Measurements from ENCODE around the gene TLX3.

TLX3 gene

DNA sequence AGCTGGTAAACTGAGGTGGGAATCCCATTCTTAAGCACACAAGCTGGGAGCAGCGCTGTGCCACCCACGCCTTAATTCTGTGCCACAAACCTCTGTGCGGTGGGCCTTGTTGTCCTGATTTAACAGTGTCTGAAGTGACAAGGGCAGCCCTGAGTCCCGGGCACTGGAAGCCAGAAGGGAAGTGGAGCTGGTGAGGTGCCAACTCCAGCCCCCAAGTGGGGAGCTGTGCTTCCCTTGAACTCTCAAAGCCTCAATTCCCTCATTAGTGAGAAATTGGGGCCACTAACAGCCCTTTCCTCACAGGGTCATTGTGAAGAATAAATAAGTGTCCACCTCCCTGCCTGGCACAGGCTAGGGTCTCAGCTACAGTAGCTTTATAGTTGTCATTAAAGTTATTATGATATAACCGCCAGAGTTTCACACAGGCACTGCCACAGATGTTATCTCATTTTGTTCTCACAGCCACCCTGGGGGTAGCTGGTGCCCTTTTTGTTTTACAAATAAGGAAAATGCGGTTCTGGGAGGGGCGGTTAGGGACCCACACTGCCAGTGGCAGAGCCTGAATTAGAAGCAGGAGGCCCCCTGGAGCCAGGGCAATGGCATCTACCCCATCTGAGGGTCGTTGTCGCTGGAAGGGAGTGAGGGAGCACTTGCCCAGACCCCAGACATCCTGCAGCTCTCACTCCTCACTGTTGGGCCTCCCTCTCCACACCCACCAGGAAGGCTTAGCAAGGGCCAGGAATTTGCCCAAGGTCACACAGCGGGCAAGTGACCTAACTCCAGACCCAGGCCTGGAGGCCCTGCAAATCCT lies 2.1 kb upstream of the TLX3 start:
- no peak for DNase-seq

DNA sequence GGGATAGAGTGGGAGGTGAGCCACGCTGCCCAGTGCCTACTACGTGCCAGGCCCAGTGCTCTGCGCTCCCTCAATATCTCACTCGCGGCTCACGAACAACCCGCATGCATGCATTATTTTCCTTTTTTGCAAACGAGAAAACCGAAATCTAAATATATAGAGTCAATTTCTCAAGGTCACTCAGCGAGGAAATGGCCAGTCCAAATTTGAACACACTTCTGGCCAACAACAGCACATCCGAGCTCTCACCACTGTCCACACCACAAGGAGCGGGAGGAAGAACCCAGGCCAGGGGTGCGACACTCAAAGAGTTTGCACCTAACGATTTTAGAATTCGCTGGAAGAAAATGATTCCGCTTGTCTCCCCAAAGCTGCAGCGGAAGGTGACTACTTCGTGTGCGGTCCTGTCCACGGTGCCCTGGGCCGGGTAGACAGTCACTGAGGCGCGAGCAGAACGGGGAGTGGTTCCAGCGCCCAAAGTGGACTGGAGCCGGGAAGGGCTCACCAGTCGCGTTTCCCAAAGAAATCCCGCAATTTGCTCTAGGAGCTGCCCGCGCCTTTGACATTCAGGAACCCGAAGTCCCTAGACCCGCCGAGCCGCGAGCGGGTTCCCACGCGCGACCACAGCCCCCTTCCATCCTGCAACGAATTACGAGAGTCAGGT lies 1.1 kb upstream of the TLX3 start:
- DNase-seq: no peak

DNA sequence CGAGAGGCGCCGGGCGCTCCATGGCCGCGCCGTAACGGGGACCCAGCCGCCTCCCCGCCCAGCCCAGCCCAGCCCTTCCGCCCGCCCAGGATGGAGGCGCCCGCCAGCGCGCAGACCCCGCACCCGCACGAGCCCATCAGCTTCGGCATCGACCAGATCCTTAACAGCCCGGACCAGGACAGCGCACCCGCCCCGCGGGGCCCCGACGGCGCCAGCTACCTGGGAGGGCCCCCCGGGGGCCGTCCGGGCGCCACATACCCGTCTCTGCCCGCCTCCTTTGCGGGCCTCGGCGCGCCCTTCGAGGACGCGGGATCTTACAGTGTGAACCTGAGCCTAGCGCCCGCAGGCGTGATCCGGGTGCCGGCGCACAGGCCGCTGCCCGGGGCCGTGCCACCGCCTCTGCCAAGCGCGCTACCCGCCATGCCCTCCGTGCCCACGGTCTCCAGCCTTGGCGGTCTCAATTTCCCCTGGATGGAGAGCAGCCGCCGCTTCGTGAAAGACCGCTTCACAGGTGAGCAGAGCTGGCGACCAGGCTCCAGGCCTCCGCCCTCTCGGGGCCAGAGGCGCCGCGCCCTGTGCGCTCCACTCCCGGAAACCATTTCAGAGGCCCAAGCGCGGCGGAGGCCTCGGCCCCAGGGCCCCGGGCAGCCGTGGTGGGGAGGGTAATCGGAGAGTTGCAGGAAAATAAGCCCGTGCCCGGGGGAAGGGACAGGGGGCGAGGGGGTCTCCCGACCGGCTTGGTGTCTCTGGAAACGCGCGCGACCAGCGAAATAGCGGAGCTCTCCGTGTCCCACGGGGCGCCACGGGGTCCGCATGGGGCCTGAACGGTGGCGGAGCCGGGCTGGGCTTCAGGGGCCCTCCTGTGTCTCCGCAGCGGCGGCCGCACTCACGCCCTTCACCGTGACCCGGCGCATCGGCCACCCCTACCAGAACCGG lies 496 bp downstream of the TLX3 start:
- no peak for DNase-seq

DNA sequence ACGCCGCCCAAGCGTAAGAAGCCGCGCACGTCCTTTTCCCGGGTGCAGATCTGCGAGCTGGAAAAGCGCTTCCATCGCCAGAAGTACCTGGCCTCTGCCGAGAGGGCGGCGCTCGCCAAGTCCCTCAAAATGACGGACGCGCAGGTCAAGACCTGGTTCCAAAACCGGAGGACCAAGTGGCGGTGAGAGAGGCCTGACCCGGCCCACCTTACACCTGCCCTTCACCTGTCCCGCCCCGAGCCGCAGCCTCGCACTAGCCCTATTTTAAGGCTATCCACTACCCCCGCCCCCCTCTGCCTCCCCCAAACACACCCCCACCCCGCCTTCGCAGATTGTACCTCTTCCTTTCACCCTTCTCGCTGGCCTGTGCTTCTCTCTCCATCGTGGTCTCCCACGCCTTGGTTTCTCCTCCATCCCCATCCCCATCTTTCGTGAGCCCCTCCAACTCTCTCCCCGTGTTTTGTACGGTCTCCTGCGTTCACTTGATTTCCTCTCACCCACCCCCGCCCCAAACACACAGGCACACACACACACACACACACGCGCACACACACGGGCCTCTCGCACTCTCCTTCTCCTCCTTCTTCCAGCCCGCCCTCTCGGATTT lies 1.3 kb downstream of the TLX3 start:
- no peak for DNase-seq

DNA sequence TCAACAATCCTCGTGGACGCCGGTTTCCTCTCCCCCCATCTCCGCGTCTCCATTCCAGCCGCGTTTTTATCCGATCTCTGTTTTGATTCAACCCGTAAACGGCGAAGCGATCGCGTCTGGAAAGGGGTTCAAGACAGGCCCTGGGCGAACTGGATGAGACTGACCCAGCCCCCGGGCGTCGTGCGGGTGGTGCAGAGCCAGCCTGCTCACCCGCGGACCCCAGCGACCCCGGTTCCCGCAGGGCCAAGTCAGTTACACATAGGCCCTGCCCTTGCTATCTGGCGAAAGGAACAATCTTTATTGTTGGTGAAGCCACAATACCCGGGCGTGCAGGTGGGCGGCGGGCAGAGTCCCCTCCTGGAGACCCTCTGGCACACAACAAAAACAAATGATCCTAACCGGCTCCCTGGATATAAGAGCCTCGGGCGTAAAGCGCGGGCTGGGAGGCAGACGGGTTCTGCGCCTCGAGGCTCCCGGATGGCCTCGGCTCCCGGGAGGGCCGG lies 1.8 kb downstream of the TLX3 start:
- no peak for DNase-seq

DNA sequence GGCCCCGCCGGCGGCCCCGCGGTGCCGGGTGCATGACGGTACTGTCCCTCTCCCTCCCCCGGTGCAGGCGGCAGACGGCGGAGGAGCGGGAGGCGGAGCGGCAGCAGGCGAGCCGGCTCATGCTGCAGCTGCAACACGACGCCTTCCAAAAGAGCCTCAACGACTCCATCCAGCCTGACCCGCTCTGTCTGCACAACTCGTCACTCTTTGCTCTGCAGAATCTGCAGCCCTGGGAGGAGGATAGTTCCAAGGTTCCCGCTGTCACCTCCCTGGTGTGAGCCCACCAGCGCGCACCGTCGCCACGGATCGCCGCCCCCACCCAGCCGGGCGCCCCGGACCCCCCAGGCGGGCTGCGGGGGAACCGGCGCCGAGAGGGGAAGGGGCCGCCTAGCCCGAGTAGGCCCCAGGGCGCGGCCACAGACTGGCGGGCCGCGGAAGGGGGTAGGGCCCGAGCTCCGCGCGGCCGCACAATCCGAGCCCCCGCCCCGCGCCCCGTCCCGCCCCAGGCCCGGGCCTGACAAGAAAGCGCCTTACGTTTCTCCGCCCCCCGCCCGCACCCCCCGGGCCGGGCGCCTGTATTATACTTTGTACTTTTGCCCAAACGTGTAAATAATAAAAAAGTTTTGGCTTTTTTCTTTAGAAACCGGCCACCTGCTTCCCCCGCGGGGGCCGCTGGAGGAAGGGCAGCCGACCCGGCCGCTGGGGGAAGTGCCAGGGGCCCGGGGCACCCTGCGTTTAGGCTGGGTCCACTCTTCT lies 2.5 kb downstream of the TLX3 start:
- DNase-seq: no peak

DNA sequence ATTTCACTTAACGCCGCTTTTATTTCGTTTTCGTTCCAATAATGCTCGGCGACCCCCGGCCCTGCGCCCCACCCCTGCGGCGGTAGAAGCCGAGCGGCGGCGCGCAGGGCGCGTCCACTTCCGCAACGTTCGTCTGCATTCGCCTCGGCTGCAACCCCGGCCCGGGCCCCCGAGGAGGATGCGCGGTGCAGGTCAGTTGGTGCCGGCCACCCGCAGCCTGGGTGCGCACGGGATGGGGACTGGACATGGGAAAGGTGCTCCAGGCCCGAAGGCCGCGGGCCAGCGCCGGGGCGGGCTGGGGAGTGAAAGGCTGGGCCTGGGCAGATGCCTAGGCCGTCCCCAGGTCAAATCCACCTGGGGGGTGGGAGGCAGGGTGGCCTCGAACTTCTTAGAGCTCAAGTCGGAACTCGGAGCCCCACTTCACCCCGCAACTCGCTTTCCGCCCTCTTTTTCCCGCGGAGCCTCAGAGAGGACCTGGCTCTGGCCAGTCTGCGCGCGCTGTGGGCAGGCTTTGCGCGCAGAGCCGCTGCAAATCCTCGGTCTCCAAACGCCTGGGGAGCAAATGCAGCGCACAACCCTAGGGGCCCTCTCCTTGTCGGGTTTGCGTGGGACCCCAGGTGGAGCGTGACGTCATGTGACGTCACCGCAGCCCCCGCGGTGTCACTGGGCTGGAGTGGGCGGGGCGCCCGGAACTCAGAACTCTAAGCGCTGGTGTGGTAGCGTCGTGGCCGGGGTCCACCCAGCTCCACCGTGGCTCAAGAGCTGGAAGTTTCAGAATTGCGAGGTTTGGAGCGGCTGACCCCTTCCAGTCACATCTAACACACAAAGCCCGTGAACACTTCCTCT lies 3.3 kb downstream of the TLX3 start:
- no peak for DNase-seq

DNA sequence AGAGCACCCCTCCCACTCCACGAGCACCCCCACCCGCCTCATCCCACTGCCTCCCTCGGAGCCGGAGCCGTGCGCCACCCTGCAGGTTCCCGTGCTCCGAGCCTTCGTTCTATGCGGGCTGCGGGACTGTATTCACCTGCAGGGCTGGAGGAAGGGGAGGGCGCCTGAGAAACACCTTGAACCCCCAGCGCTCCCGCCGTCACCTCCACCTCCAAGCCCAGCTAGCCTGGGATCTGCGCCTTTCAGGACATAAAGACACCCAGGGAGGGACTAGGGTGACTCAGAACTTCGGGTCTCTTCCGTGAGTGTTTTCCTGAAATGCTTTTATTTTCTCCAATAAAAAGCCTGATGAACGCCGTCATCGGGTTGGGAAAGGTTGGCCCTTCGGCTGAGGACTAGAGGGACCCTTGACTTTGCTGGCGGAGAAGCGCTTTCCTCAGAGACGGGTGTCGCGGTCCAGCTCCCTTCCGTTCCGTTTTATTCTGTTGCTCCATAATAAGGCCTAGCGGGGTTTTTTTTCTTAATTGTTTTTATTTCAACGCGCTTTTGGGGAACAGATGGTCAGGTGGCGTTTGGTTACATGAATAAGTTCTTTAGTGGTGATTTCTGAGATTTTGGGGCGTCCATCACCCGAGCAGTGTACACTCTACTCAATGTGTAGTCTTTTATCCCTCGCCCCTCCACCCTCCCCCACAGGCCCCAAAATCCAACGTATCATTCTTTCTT lies 4.6 kb downstream of the TLX3 start:
- DNase-seq: no peak

DNA sequence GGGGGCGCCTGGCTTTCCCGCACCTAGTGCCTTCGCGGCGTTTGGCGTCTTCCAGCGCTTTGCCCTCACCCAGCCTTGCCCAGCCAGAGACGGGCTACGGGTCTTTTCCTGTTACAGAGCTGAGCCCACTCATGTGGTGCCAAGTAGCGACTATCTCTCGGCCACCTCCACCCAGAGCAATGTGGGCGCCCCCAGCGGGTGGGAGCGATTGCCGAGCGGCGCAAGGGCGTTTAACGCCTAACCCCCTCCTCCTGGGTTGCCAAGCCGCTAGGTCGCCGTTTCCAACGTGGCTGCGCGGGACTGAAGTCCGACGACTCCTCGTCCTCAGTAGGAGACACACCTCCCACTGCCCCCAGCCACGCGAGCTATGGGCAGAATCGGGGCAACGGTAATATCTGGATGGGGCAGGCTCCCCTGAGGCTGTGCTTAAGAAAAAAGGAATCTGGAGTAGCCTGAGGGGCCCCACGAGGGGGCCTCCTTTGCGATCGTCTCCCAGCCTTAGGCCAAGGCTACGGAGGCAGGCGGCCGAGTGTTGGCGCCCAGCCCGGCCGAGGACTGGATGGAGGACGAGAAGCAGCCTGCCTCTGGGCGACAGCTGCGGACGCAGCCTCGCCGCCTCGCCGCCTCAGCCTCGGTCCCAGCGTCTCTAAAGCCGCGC lies 5.8 kb downstream of the TLX3 start:
- DNase-seq: no peak

DNA sequence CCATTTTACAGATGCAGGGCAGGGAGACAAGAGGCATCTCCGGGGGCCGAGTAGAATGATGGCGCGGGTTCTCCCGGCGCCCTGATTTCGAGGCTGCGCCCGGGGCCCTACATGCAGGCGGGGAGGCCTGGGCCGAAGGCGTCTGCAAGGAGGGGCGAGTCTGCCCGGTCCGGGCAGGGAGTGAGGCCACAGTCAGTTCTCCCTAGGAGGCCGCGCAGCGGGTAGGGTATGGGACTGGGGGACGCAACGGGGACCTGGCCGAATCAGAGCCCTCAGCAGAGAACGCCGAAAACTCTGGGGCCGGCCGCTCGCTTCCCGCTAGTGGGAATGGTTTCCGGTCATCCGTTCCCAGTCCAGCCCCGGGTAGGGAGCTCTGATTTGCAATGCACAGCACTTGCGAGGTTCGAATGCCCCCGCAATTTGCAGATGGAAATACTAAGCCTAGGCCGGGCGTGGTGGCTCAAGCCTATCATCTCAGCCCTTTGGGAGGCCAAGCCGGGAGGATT lies 6.4 kb downstream of the TLX3 start:
- no peak for DNase-seq

DNA sequence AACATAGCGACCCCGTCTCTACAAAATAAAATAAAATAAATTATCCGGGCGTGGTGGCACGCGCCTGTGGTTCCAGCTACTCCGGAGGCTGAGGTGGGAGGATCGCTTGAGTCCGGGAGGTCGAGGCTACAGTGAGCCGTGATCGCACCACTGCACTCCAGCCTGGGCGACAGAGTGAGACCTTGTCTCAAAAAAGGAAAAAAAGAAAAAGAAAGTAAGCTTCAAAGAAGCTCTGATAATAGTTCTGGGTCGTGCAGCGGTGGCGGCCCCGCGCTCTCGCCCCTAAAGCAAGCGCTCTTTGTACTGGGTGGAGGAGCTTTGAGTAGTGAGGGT lies 6.8 kb downstream of the TLX3 start:
- DNase-seq: no peak

DNA sequence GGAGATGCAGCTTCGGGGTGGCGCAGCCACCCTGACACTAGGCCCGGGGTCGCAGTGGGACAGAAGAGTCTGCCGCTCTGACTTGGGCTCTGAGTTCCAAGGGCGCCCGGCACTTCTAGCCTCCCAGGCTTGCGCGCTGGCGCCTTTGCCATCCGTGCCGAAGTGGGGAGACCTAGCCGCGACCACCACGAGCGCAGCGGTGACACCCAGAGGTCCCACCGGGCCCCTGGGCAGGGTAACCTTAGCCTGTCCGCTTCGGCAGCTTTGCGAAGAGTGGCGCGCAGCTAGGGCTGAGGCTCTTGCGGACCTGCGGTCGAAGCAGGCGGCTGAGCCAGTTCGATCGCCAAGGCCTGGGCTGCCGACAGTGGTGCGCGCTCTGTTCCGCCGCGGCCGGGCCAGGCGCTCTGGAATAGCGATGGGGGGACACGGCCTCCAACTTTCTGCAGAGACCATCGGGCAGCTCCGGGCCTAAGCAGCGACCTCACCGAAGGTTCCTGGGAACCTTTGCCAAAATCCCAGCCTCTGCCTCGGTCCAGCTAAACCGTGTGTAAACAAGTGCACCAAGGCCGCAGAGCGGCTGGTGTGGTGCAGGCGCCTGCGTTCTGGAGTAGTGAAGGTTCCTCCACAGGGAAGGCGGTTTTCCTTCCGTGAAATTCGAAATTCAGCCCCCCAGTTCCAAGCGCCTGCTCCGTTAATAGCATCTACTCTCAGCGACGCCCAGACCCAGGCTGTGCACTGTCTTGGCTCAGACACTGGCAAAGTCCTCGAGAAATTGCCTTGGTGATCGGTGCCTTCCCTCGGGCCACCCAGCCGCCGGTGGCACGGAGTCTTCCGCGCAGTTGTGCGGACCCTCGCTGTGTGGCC lies 7.4 kb downstream of the TLX3 start:
- no peak for DNase-seq

DNA sequence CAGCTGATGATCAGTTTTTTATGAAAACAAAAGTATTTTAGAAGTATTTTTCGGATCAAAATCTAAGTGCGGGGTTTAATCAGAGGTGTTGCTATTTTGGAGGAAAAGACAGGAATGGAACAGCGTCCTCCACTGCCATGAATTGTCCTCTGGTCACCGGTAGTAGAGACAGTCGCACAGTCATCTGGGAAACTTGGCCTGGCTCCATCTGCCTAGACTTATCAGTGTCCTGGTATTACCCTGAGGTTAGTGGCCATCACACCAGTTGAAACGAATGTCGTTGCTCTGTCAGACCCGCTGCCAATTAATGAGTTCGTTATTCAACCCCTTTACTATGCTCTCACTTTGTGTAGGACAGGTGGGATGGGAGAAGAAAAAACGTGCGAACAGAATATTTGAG lies 8.2 kb downstream of the TLX3 start:
- DNase-seq: no peak

DNA sequence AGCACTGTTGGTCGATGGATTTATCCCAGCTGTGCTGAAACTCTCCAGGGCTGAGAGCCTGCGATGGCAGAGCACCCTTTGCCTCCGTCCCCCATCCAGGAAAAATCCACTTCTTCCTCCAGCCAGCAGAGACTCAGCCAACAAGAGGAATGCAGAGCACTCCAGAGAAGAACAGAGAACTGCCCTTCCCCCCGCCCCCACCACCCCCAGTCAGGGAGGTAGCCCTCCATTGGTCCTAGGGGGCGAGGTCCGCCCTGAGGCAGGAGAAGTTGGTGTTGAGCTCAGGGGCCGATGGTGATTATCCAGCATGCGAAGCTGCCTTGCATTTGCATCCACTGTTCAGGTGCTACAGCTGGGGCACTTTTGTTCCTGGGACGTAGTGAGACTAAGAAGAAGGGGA lies 9.0 kb downstream of the TLX3 start:
- DNase-seq: no peak

DNA sequence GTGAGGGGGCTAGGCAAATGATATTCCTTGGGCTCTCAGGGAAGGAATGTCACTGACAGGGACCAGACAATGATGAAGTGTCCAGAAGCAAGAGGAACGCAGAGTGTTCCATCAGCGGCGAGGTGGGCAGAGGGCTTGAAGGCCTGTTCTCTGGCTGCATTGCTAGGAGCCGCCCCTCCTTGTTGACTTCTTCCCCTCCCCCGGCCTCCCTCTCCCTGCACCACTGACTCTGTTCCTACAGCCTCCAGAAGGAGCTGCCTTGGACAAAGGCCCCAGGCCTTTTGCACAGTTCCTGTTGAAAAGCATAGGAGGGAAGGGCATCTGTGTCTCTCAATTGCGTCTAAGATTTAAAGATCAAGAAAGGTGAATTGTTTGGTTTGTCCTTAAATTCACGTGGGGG lies 12.4 kb downstream of the TLX3 start:
- no peak for DNase-seq

DNA sequence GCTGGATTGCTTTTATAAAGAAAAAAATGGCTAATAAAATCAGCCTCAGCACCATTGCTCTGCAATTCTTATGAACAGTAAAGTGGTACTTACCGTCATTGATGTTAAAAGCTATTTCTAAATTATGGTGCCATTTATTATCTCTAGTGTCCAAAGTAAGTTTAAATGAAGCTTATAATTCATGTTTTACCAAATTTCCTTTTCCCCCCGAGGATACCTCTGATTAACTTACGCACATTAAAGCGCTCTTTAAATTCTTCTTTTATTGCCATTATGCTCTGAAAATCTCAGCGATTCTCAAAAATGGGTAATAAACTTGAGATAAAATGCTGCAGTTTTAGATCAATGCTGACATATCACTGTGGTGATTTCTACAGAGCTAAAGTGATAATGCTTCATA lies 13.5 kb downstream of the TLX3 start:
- DNase-seq: no peak

DNA sequence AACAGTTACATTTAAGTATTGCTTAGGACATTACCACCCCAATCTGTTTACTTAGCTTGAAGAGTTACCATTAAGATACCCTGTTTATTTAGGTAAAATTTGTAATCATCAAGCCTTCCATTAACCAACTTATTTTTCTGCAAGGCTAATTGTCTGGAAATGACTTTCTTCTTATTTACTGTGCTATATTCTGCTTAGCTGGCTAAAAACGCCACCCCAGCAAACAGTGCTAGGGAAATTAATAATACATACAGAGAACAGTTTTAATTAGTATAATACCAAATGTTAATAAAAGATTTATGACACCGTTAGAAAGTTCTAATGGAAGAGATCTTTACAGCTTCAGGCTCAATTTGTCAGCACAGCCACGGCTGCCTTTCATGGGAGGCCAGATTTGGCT lies 14.0 kb downstream of the TLX3 start:
- DNase-seq: no peak

DNA sequence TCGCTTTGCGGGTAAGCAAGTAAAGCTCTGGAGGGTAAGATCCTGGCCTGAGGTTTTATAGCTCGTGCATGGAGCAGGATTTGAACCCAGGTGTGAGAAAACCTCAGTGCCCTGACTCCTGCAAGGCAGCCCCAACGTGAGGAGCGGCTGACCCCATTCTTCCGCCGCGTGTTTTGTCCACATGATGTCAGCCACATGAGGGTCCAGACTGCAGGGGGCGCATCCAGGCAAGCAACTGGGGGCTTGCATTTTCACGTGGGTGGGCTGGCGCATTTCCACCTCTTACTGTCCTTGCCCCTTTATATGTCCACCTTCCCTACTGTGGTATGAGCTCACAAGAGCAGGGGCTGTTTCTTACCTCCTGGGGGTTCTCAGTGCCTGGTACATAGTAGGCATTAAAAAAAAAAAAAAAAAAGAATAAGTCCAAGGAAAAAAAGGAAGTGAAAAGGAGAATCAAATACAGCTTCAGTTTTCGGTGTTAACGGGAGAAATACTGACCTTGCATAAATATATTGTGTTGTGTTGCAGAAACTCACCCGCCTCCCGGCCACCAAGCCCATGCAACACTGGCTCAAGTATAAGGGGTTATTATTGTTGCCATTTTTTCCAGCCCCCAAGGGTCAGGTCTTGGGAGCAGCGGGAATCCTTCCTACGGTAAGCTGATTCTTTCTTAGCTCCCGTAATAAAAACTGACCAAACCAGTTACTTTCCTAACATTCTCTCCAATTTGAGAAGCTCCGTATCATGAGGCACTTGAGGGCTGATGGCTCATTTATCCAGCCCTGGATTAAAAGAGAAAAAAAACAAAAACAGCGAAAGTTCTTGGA lies 15.0 kb downstream of the TLX3 start:
- no peak for DNase-seq

Data from stimulated activated CD4-positive, alpha-beta T cell treated with anti-CD3 and anti-CD28 coated beads, Interleukin-12 subunit alpha, Interleukin-12 subunit beta, amount 100 ng/mL, for 4 hours (primary cell).